ENCODE results near the gene CTH. TPM values are rescaled to one million over a fixed set of nuclear protein-coding genes. Genes with fewer than 3 reads are reported as not detected.
"Not testable (repeated sequence)": the region's sequence is repeated elsewhere in the genome, so short reads cannot be mapped to it uniquely, and the experiment has no call there.

The CTH gene
- total RNA-seq, 4 donors from 2014 or later = 1.3 to 6.9 (median 2.5) TPM

GRCh38 chr1:70458131-70458530 lies 47.1 kb downstream of the CTH start:
- no peaks in the 10 kb centered on the region for H3K27me3 ChIP-seq
- no peak for ATAC-seq

GRCh38 chr1:70459496-70460225 lies 48.6 kb downstream of the CTH start:
- Histone ChIP-seq H3K4me1 (no peaks in the 10 kb centered on the region), H3K27ac (no peak overlapping the region), H3K4me3 (no peak overlapping the region), H3K36me3 (no peaks in the 10 kb centered on the region), H3K9me3 (no peaks in the 10 kb centered on the region), H3K27me3 (no peaks in the 10 kb centered on the region)
- DNase-seq (no peak), ATAC-seq (no peak)
- in situ Hi-C loops (cut with MboI; ENCODE audit: low sequenced_read_pairs in 4 of 4) = no loop called here
- intact Hi-C loops (cut with DNase I; ENCODE audit: low total_unique reads) = no loop called here
- TF ChIP-seq CTCF (IDR thresholded peaks at IDR 0.05 in 4 of 5, conservative IDR thresholded peaks at IDR 0.05 in 1 of 5) (no peak), POLR2A (IDR thresholded peaks at IDR 0.05) (no peak)

More at GRCh38 chr1:70458131-70458530, 47.1 kb downstream of the CTH start:
- H3K27ac ChIP-seq = no peak overlapping the region
- TF ChIP-seq POLR2A (IDR thresholded peaks at IDR 0.05) (no peak), CTCF (IDR thresholded peaks at IDR 0.05 in 4 of 5, conservative IDR thresholded peaks at IDR 0.05 in 1 of 5) (no peak)
- H3K4me1 ChIP-seq = no peaks in the 10 kb centered on the region
- intact Hi-C loops (cut with DNase I; ENCODE audit: low total_unique reads) (no loop called here), in situ Hi-C loops (cut with MboI; ENCODE audit: low sequenced_read_pairs in 4 of 4) (no loop called here)
- H3K9me3 ChIP-seq = no peaks in the 10 kb centered on the region
- H3K36me3 ChIP-seq = no peaks in the 10 kb centered on the region
- no peak overlapping the region for H3K4me3 ChIP-seq
- DNase-seq = no peak

- H3K9me3 ChIP-seq; H3K36me3 ChIP-seq; ATAC-seq; intact Hi-C loops (cut with DNase I; ENCODE audit: low total_unique reads); H3K4me3 ChIP-seq; H3K27ac ChIP-seq; H3K27me3 ChIP-seq; H3K4me1 ChIP-seq; in situ Hi-C loops (cut with MboI; ENCODE audit: low sequenced_read_pairs in 4 of 4); DNase-seq: not testable (repeated sequence)
Observed at GRCh38 chr1:70460740-70461713, 50.0 kb downstream of the CTH start.

GRCh38 chr1:70462611-70463010 lies 51.5 kb downstream of the CTH start:
- in situ Hi-C loops (cut with MboI; ENCODE audit: low sequenced_read_pairs in 4 of 4) = no loop called here

More at GRCh38 chr1:70462611-70463010, 51.5 kb downstream of the CTH start:
- Histone ChIP-seq H3K36me3 (no peaks in the 10 kb centered on the region), H3K4me1 (no peaks in the 10 kb centered on the region), H3K9me3 (no peaks in the 10 kb centered on the region), H3K27me3 (no peaks in the 10 kb centered on the region), H3K27ac (no peak overlapping the region), H3K4me3 (no peak overlapping the region)
- intact Hi-C loops (cut with DNase I; ENCODE audit: low total_unique reads) = no loop called here
- DNase-seq (no peak), ATAC-seq (no peak)
- no peak for TF ChIP-seq CTCF (IDR thresholded peaks at IDR 0.05 in 4 of 5, conservative IDR thresholded peaks at IDR 0.05 in 1 of 5)
- TF ChIP-seq POLR2A (IDR thresholded peaks at IDR 0.05) = no peak

Measured in gastrocnemius medialis (tissue), 4 donors.